ENCODE results near the gene IER5. TPM values are rescaled to one million over a fixed set of nuclear protein-coding genes. Genes with fewer than 3 reads are reported as not detected.
A peak's percentile ranks its signal among the peaks of the same experiment; 100 is the strongest.

The IER5 gene
- total and polyA plus RNA-seq, 9 of the 15 experiments (the other 6 are each of a cell fraction or from before 2014, with no cell fraction given) = 2.4 to 32.1 (median 12.0) TPM

GRCh38 chr1:181141431-181141910, 53.0 kb downstream of the IER5 start (continued):
- TF ChIP-seq KLF6 (CRISPR knock-in tag; IDR thresholded peaks at IDR 0.05; ENCODE audit: borderline replicate concordance) (peak; percentile 29; the same call in 1 of the 2 replicates), CHAMP1 (IDR thresholded peaks at IDR 0.05) (0 out of 2 replicates have a peak, but pooled peaks have one; percentile 36), CBX8 (IDR thresholded peaks at IDR 0.05; ENCODE audit: borderline replicate concordance, extremely low read depth, low read depth, low read length, poor library complexity, severe bottlenecking) (no peak), POLR2H (tag; IDR thresholded peaks at IDR 0.05; ENCODE audit: low read depth) (no peak), SMC3 (conservative IDR thresholded peaks at IDR 0.05; ENCODE audit: insufficient read depth, low read depth, low read length) (no peak), BRF1 (IDR thresholded peaks at IDR 0.05; ENCODE audit: borderline replicate concordance, extremely low read depth, insufficient read length) (no peak), ARID3A (IDR thresholded peaks at IDR 0.05; ENCODE audit: borderline replicate concordance, low read depth, low read length) (no peak), ZNF830 (CRISPR knock-in tag; IDR thresholded peaks at IDR 0.05) (no peak), NFIX (CRISPR knock-in tag; IDR thresholded peaks at IDR 0.05; ENCODE audit: low read depth) (no peak), ZNF408 (CRISPR knock-in tag; IDR thresholded peaks at IDR 0.05; ENCODE audit: low read depth) (no peak), FOXM1 (IDR thresholded peaks at IDR 0.05; ENCODE audit: low read depth) (no peak), FOXM1 (CRISPR knock-in tag; IDR thresholded peaks at IDR 0.05; ENCODE audit: low read depth) (no peak), HDAC8 (tag; IDR thresholded peaks at IDR 0.05) (no peak), TAF7 (tag; IDR thresholded peaks at IDR 0.05) (no peak), NR4A1 (CRISPR knock-in tag; IDR thresholded peaks at IDR 0.05) (0 out of 2 replicates have a peak, but pooled peaks have one; percentile 62), NR4A1 (tag; IDR thresholded peaks at IDR 0.05) (peak; percentile 78; the same call in 1 of the 2 replicates), E2F1 (CRISPR knock-in tag; IDR thresholded peaks at IDR 0.05) (no peak), ZNF586 (CRISPR knock-in tag; conservative IDR thresholded peaks at IDR 0.05) (no peak), ZNF589 (CRISPR knock-in tag; IDR thresholded peaks at IDR 0.05; ENCODE audit: low read depth) (peak; percentile 65), ZBTB7A (IDR thresholded peaks at IDR 0.05; ENCODE audit: borderline replicate concordance, control insufficient read depth, low read depth, low read length) (peak; percentile 72; the same call in 1 of the 2 replicates), TAF9B (IDR thresholded peaks at IDR 0.05; ENCODE audit: partially characterized antibody) (no peak), ZNF445 (CRISPR knock-in tag; IDR thresholded peaks at IDR 0.05; ENCODE audit: low read depth) (no peak), NUFIP1 (IDR thresholded peaks at IDR 0.05; ENCODE audit: partially characterized antibody) (no peak)
